HepG2 (cell line): ENCODE data around the gene METAP1D. TPM values are rescaled to one million over a fixed set of nuclear protein-coding genes. Genes with fewer than 3 reads are reported as not detected.

Experiments
- ATAC-seq: fragments of 200-7000 bp; cut with Tn5 transposase; 3 replicates; pipeline ENCODE4 v1.9.1; 2020; ENCODE audit warnings: mild to moderate bottlenecking, moderate library complexity
- BruUV-seq: library from RNA; stranded (reverse); fragments of 400-500 nt; replicated peaks from 2 replicates; lab custom pipeline; 2021; lab: Mats Ljungman, UMichigan
- CTCF ChIA-PET: fragments of 300-600 bp; formaldehyde crosslinking; extraction: SDS; loops from one replicate; lab custom pipeline; 2021; ENCODE audit warnings: low total read pairs, inconsistent platforms, low intra/inter-chr PET ratio; lab: Yijun Ruan, JAX
- POLR2A ChIA-PET: fragments of 350-600 bp; sonication (Branson Sonifier 250); formaldehyde crosslinking; loops from one replicate; lab custom pipeline; 2020; ENCODE audit warnings: antibody characterized with exemption, inconsistent platforms; lab: Yijun Ruan, JAX
- DNase-seq: peaks from one replicate; pipeline ENCODE4 v3.0.0-alpha.2; 2015; ENCODE audit warnings: low spot score
- FAIRE-seq: peaks from 3 replicates; lab custom pipeline; 2011; peaks lifted over from hg19 to GRCh38; lab: Jason Lieb, UNC
- H2AFZ ChIP-seq: one replicate; pipeline ENCODE4 v1.6.1; 2011; ENCODE audit warnings: low read length, inconsistent platforms
- H3K27ac ChIP-seq: fragments of 300-600 bp; 3 replicates; pipeline ENCODE4 v1.8.0; 2011; ENCODE audit warnings: mixed run types, mild to moderate bottlenecking, mixed read lengths, low read length, inconsistent platforms; ENCODE audit not compliant: insufficient read depth; ENCODE audit errors: extremely low read length
- H3K27me3 ChIP-seq, 2 experiments: fragments of 200-600 bp in 1 of 2; 2 replicates in 1 of 2; 3 replicates in 1 of 2; pipeline versions ENCODE4 v1.6.0 to v1.8.0; 2011; ENCODE audit warnings: low read length in 2 of 2, mild to moderate bottlenecking in 2 of 2, moderate library complexity in 2 of 2, inconsistent platforms in 1 of 2; ENCODE audit not compliant: insufficient read depth in 2 of 2, control insufficient read depth in 1 of 2
- H3K36me3 ChIP-seq, 2 experiments: fragments of 200-600 bp in 1 of 2; replicated peaks in 1 of 2; 2 replicates in 1 of 2; 3 replicates in 1 of 2; pipeline versions ENCODE4 v1.5.1 to v1.8.0; 2011; ENCODE audit warnings: low read length in 2 of 2, inconsistent platforms in 1 of 2; ENCODE audit not compliant: insufficient read depth in 2 of 2, control insufficient read depth in 1 of 2
- H3K4me1 ChIP-seq: 2 replicates; pipeline ENCODE4 v1.5.1; 2012; ENCODE audit warnings: low read length, inconsistent platforms; ENCODE audit not compliant: insufficient read depth
- H3K4me2 ChIP-seq: 2 replicates; pipeline ENCODE4 v1.6.0; 2011; ENCODE audit warnings: low read depth, low read length, inconsistent platforms
- H3K4me3 ChIP-seq, 3 experiments: fragments of 200-600 bp in 1 of 3; sonication (generic), shearing (Covaris generic) in 1 of 3; replicated peaks in 1 of 3; 2 replicates each; pipeline ENCODE4 v1.5.1; 2011 to 2016; ENCODE audit warnings: low read length in 3 of 3, inconsistent platforms in 2 of 3, low read depth in 2 of 3, mild to moderate bottlenecking in 2 of 3, control low read depth in 1 of 3, mixed read lengths in 1 of 3; ENCODE audit not compliant: insufficient read depth in 1 of 3
- H3K79me2 ChIP-seq: one replicate; pipeline ENCODE4 v1.6.1; 2011; ENCODE audit warnings: low read length, inconsistent platforms; ENCODE audit not compliant: insufficient read depth
- H3K9ac ChIP-seq: 2 replicates; pipeline ENCODE4 v1.6.0; 2011; ENCODE audit warnings: mild to moderate bottlenecking, low read depth, low read length, inconsistent platforms; ENCODE audit not compliant: insufficient read depth
- H3K9me3 ChIP-seq: 2 replicates; pipeline ENCODE4 v1.5.1; 2012; ENCODE audit warnings: mild to moderate bottlenecking, low read length
- H4K20me1 ChIP-seq: 2 replicates; pipeline ENCODE4 v1.6.0; 2011; ENCODE audit warnings: inconsistent platforms, mild to moderate bottlenecking, low read length, moderate library complexity; ENCODE audit not compliant: insufficient read depth
- ETV5 ChIP-seq: IDR thresholded peaks from 2 replicates; pipeline ENCODE4 v1.6.1; 2018; ENCODE audit warnings: missing biosample characterization, missing genetic modification reagents, inconsistent platforms, borderline replicate concordance
- GPBP1L1 ChIP-seq: sonication (generic); formaldehyde crosslinking; IDR thresholded peaks from 2 replicates; pipeline ENCODE4 v1.5.0; 2020; ENCODE audit warnings: mild to moderate bottlenecking, missing genetic modification reagents
- HIC2 ChIP-seq: sonication (generic); formaldehyde crosslinking; IDR thresholded peaks from 2 replicates; pipeline ENCODE4 v1.9.0; 2022; ENCODE audit warnings: low read depth, missing genetic modification reagents
- HNRNPH1 ChIP-seq: fragments of 200-400 bp; formaldehyde crosslinking; optimal IDR thresholded peaks from 2 replicates; pipeline ENCODE3; 2017; ENCODE audit warnings: mild to moderate bottlenecking, low read depth, low read length
- NFRKB ChIP-seq: fragments of 450-650 bp; IDR thresholded peaks from 2 replicates; pipeline ENCODE4 v1.6.1; 2017
- PTBP1 ChIP-seq: fragments of 200-400 bp; formaldehyde crosslinking; IDR thresholded peaks from 2 replicates; pipeline ENCODE4 v1.6.1; 2018; ENCODE audit warnings: low read length, low read depth; ENCODE audit not compliant: poor library complexity, severe bottlenecking
- ZBTB3 ChIP-seq: sonication (generic); formaldehyde crosslinking; IDR thresholded peaks from 2 replicates; pipeline ENCODE4 v1.4.0; 2020; ENCODE audit warnings: low read depth, mild to moderate bottlenecking, moderate library complexity, missing genetic modification reagents, borderline replicate concordance
- ZFYVE20 ChIP-seq: sonication (generic); formaldehyde crosslinking; IDR thresholded peaks from 2 replicates; pipeline ENCODE4 v1.8.0; 2023; ENCODE audit warnings: low read depth, mild to moderate bottlenecking, moderate library complexity, missing genetic modification reagents, borderline replicate concordance
- ZNF180 ChIP-seq: sonication (generic); formaldehyde crosslinking; IDR thresholded peaks from 2 replicates; pipeline ENCODE4 v1.4.0; 2020; ENCODE audit warnings: low read depth, missing genetic modification reagents, borderline replicate concordance
- ZNF431 ChIP-seq: sonication (generic); formaldehyde crosslinking; IDR thresholded peaks from 2 replicates; pipeline ENCODE4 v1.9.0; 2022; ENCODE audit warnings: missing genetic modification reagents, low read depth, mild to moderate bottlenecking, borderline replicate concordance
- ZNF44 ChIP-seq: sonication (generic); formaldehyde crosslinking; IDR thresholded peaks from 2 replicates; pipeline ENCODE4 v1.5.1; 2020; ENCODE audit warnings: mild to moderate bottlenecking, missing genetic modification reagents
- ZNF7 ChIP-seq: IDR thresholded peaks from 2 replicates; pipeline ENCODE4 v1.6.1; 2016; ENCODE audit warnings: missing biosample characterization, missing genetic modification reagents
- ZNF772 ChIP-seq: sonication (generic); formaldehyde crosslinking; IDR thresholded peaks from 2 replicates; pipeline ENCODE4 v1.5.0; 2020; ENCODE audit warnings: mild to moderate bottlenecking, missing genetic modification reagents
- WGBS: methylation state at CpG from one replicate; pipeline ENCODE4 v1.1.6; 2017; ENCODE audit warnings: low lambda C conversion rate; 5-methylcytosine and 5-hydroxymethylcytosine counted together
- in situ Hi-C: cut with HindIII; loops from 2 replicates; pipeline ENCODE4 v1.10.0; 2017; ENCODE audit warnings: low pct_unique_long_range_greater_than_20kb; ENCODE audit not compliant: extremely low pct_ligation_motif_present
- intact Hi-C: fragments of 100-400 bp; cut with micrococcal nuclease; formaldehyde crosslinking; loops from one replicate; pipeline ENCODE4 v1.10.0; 2022; ENCODE audit not compliant: unreplicated experiment
- polyA plus RNA-seq, 8 experiments: library from polyadenylated mRNA; depleted of rRNA in 3 of 8; stranded (reverse) in 7 of 8; unstranded in 1 of 8; fragments of >200 nt; fragmentation: Illumina TruSeq in 4 of 8; extraction: Trizol in 4 of 8; gene quantifications; 2 replicates each; pipeline versions ENCODE4 v1.2.1 to v1.2.3, GENCODE V29; 2011 to 2016; ENCODE audit warnings: low read depth in 4 of 8, missing spikeins in 1 of 8, mixed read lengths in 1 of 8; ENCODE audit not compliant: insufficient read depth in 1 of 8
- total RNA-seq, 5 experiments: library from RNA; depleted of rRNA; stranded (reverse); fragments of >200 nt; fragmentation: Illumina TruSeq; extraction: Trizol; gene quantifications; 2 replicates each; pipeline ENCODE4 v1.2.3, GENCODE V29; 2016; ENCODE audit warnings: low read depth in 1 of 5
- TF ChIP-seq, protein P1 (sequence below): sonication (generic); formaldehyde crosslinking; IDR thresholded peaks from 2 replicates; pipeline ENCODE4 v1.5.0; 2020; ENCODE audit warnings: missing genetic modification reagents
- TF ChIP-seq, protein P2 (sequence below): sonication (generic); formaldehyde crosslinking; IDR thresholded peaks from 2 replicates; pipeline ENCODE4 v1.4.0; 2020; ENCODE audit warnings: missing genetic modification reagents
- TF ChIP-seq, protein P3 (sequence below): sonication (generic); formaldehyde crosslinking; IDR thresholded peaks from 2 replicates; pipeline ENCODE4 v1.9.0; 2021; ENCODE audit warnings: missing genetic modification reagents, borderline replicate concordance

METAP1D gene
- total and polyA plus RNA-seq, 2 of the 13 experiments (the other 11 are each of a cell fraction or from before 2014, with no cell fraction given): 14.7 to 21.6 TPM

DNA sequence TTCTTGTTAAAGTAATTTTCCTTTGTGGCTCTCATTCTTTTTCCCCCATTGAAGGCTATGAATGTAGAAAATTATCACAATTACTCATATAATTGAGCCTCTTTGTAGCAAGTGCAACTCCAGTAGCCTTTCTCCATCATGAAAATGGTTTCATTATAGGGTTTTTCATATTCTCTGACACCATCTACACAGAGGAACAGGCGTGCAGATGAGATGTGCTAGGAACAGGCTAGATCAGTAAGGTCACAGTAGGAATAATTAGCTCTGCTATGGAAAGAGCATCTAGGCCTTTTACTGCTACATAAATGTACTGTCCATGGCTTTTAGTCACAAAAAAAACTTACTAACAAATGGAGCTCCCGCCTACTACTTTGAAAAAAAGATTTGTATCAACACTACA is 73.0 kb downstream of the METAP1D start:
- in situ Hi-C loops (no loop called here), intact Hi-C loops (no loop called here)
- H3K36me3 ChIP-seq: no peaks in the 10 kb centered on the region
- no peaks in the 10 kb centered on the region for H3K27me3 ChIP-seq
- no peak overlapping the region for H3K27ac ChIP-seq
- H3K9ac ChIP-seq: no peak overlapping the region
- no peak overlapping the region for H3K4me2 ChIP-seq
- no peak for TF ChIP-seq ZNF44 (CRISPR knock-in tag)
- no peak for TF ChIP-seq PTBP1
- TF ChIP-seq, protein P1, sequence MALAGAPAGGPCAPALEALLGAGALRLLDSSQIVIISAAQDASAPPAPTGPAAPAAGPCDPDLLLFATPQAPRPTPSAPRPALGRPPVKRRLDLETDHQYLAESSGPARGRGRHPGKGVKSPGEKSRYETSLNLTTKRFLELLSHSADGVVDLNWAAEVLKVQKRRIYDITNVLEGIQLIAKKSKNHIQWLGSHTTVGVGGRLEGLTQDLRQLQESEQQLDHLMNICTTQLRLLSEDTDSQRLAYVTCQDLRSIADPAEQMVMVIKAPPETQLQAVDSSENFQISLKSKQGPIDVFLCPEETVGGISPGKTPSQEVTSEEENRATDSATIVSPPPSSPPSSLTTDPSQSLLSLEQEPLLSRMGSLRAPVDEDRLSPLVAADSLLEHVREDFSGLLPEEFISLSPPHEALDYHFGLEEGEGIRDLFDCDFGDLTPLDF (CRISPR knock-in tag): no peak
- no peak for TF ChIP-seq ETV5 (CRISPR knock-in tag)
- TF ChIP-seq, protein P2, sequence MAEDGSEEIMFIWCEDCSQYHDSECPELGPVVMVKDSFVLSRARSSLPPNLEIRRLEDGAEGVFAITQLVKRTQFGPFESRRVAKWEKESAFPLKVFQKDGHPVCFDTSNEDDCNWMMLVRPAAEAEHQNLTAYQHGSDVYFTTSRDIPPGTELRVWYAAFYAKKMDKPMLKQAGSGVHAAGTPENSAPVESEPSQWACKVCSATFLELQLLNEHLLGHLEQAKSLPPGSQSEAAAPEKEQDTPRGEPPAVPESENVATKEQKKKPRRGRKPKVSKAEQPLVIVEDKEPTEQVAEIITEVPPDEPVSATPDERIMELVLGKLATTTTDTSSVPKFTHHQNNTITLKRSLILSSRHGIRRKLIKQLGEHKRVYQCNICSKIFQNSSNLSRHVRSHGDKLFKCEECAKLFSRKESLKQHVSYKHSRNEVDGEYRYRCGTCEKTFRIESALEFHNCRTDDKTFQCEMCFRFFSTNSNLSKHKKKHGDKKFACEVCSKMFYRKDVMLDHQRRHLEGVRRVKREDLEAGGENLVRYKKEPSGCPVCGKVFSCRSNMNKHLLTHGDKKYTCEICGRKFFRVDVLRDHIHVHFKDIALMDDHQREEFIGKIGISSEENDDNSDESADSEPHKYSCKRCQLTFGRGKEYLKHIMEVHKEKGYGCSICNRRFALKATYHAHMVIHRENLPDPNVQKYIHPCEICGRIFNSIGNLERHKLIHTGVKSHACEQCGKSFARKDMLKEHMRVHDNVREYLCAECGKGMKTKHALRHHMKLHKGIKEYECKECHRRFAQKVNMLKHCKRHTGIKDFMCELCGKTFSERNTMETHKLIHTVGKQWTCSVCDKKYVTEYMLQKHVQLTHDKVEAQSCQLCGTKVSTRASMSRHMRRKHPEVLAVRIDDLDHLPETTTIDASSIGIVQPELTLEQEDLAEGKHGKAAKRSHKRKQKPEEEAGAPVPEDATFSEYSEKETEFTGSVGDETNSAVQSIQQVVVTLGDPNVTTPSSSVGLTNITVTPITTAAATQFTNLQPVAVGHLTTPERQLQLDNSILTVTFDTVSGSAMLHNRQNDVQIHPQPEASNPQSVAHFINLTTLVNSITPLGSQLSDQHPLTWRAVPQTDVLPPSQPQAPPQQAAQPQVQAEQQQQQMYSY (CRISPR knock-in tag): no peak
- TF ChIP-seq ZNF7 (CRISPR knock-in tag): no peak
- no peak for TF ChIP-seq ZNF772
- TF ChIP-seq GPBP1L1 (CRISPR knock-in tag): no peak
- no peak for TF ChIP-seq HIC2 (CRISPR knock-in tag)
- TF ChIP-seq ZNF431: no peak
- no peak for TF ChIP-seq ZNF180
- no peak for TF ChIP-seq ZFYVE20 (CRISPR knock-in tag)
- no peak for TF ChIP-seq HNRNPH1
- TF ChIP-seq, protein P3, sequence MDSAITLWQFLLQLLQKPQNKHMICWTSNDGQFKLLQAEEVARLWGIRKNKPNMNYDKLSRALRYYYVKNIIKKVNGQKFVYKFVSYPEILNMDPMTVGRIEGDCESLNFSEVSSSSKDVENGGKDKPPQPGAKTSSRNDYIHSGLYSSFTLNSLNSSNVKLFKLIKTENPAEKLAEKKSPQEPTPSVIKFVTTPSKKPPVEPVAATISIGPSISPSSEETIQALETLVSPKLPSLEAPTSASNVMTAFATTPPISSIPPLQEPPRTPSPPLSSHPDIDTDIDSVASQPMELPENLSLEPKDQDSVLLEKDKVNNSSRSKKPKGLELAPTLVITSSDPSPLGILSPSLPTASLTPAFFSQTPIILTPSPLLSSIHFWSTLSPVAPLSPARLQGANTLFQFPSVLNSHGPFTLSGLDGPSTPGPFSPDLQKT (CRISPR knock-in tag): no peak
- TF ChIP-seq NFRKB: no peak
- no peak for TF ChIP-seq ZBTB3 (CRISPR knock-in tag)
- ChIA-PET CTCF (no interaction called here), POLR2A (interaction anchor here (0.9 kb wide), 1 partner anchor 29 kb away, joined by 3 read pairs; no protein-coding TSS in a partner anchor)
- H4K20me1 ChIP-seq: no peaks in the 10 kb centered on the region
- DNase-seq: no peak
- no TSS peak for BruUV-seq
- H3K79me2 ChIP-seq: no peaks in the 10 kb centered on the region
- no peaks in the 10 kb centered on the region for H3K9me3 ChIP-seq
- no peak for FAIRE-seq
- H3K4me3 ChIP-seq: no peak overlapping the region
- H3K4me1 ChIP-seq: peaks cover 19% of the 10 kb centered on the region
- ATAC-seq: no peak
- WGBS: 94% methylated on average over 2 of the region's 2 CpGs
- no peak overlapping the region for H2AFZ ChIP-seq
